Ovary (tissue), 3 donors: Measurements from ENCODE around the gene JAML.

ENCODE experiments used
- EP300 ChIP-seq: sonication (generic); formaldehyde crosslinking; IDR thresholded peaks from one replicate; pipeline ENCODE4 v1.6.1; 2017; ENCODE audit warnings: antibody characterized with exemption
- POLR2A ChIP-seq: fragments of 450-650 bp; IDR thresholded peaks from one replicate; pipeline ENCODE4 v1.6.1; 2017; ENCODE audit warnings: antibody characterized with exemption, mild to moderate bottlenecking, moderate library complexity
- TF ChIP-seq, protein P1 (sequence below), 3 donors: fragments of 450-650 bp in 2 of 3; fragments of 200-600 bp in 1 of 3; IDR thresholded peaks; one replicate each; pipeline versions ENCODE4 v1.5.1 to v1.8.0; 2016 to 2022; ENCODE audit warnings: antibody characterized with exemption in 3 of 3, mild to moderate bottlenecking in 1 of 3
- donor health status: DM: no; HTN: no; CAD: no.

DNA sequence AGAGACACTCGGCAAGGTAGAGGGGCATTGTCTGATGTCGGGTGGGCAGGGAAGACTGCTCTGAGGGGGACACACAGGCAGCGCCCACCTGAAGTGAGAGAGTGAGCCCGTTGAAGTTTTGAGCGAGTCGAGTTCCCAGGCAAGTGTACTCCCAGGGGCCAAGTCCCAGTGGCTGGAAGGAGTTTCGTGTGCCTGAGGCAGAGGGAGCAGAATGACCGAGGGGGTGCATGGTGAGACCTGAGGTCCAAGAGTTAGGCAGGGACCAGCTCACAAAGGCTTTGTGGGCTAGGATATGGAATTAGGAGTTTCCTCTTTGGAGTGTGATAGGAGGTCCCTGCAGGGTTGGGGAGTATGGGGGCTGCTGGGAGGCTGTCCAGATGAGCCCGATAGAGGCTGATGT lies 54.6 kb downstream of the JAML start:
- TF ChIP-seq POLR2A (no peak), EP300 (no peak)
- TF ChIP-seq, protein P1, sequence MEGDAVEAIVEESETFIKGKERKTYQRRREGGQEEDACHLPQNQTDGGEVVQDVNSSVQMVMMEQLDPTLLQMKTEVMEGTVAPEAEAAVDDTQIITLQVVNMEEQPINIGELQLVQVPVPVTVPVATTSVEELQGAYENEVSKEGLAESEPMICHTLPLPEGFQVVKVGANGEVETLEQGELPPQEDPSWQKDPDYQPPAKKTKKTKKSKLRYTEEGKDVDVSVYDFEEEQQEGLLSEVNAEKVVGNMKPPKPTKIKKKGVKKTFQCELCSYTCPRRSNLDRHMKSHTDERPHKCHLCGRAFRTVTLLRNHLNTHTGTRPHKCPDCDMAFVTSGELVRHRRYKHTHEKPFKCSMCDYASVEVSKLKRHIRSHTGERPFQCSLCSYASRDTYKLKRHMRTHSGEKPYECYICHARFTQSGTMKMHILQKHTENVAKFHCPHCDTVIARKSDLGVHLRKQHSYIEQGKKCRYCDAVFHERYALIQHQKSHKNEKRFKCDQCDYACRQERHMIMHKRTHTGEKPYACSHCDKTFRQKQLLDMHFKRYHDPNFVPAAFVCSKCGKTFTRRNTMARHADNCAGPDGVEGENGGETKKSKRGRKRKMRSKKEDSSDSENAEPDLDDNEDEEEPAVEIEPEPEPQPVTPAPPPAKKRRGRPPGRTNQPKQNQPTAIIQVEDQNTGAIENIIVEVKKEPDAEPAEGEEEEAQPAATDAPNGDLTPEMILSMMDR (IDR thresholded peaks at IDR 0.05): no peak
